Measurements from ENCODE around the gene DUSP6.

GRCh38 chr12:89376202-89376529, 23.9 kb upstream of the DUSP6 start:
- TF ChIP-seq CTCF (IDR thresholded peaks at IDR 0.05) (no peak), ZFX (IDR thresholded peaks at IDR 0.05; ENCODE audit: borderline replicate concordance) (no peak)
